GM19324 (cell line): ENCODE results near the gene ZNF763.
"Not testable (repeated sequence)": the region's sequence is repeated elsewhere in the genome, so short reads cannot be mapped to it uniquely, and the experiment has no call there.

Source experiments
- ATAC-seq: cut with Tn5 transposase; IDR thresholded peaks from one replicate; pipeline ENCODE4 v1.9.1; 2021; ENCODE audit warnings: mild to moderate bottlenecking, moderate library complexity; ENCODE audit not compliant: unreplicated experiment, low FRiP score

Gene ZNF763

GRCh38 chr19:11970174-11970573, 5.3 kb downstream of the ZNF763 start:
- no peak for ATAC-seq

- no peak for ATAC-seq
Measured at GRCh38 chr19:11971041-11971440, 6.2 kb downstream of the ZNF763 start.

- no peak for ATAC-seq
Measured at GRCh38 chr19:11973019-11973810, 8.4 kb downstream of the ZNF763 start.

GRCh38 chr19:11978492-11979100, 13.8 kb downstream of the ZNF763 start:
- ATAC-seq = no peak

GRCh38 chr19:11979527-11979926, 14.7 kb downstream of the ZNF763 start:
- ATAC-seq = no peak

GRCh38 chr19:11982526-11982925, 17.7 kb downstream of the ZNF763 start:
- no peak for ATAC-seq

GRCh38 chr19:11984986-11985385, 20.1 kb downstream of the ZNF763 start:
- ATAC-seq = no peak

- no peak for ATAC-seq
Measured at GRCh38 chr19:11986754-11987153, 21.9 kb downstream of the ZNF763 start.

GRCh38 chr19:11987405-11988281, 22.8 kb downstream of the ZNF763 start:
- ATAC-seq = peak; percentile 68

- ATAC-seq = no peak
Measured at GRCh38 chr19:11989112-11989456, 24.2 kb downstream of the ZNF763 start.

- not testable (repeated sequence) for ATAC-seq
Measured at GRCh38 chr19:11991921-11992320, 27.1 kb downstream of the ZNF763 start.

GRCh38 chr19:11995174-11995573, 30.3 kb downstream of the ZNF763 start:
- no peak for ATAC-seq

GRCh38 chr19:12000152-12000981, 35.5 kb downstream of the ZNF763 start:
- ATAC-seq = no peak

GRCh38 chr19:12015015-12015752, 50.3 kb downstream of the ZNF763 start:
- no peak for ATAC-seq

GRCh38 chr19:12015753-12016116, 50.9 kb downstream of the ZNF763 start:
- ATAC-seq = no peak
